Measurements from ENCODE around the gene ATCAY. TPM values are rescaled to one million over a fixed set of nuclear protein-coding genes. Genes with fewer than 3 reads are reported as not detected.
A peak's percentile ranks its signal among the peaks of the same experiment; 100 is the strongest.

Gene ATCAY
- total and polyA plus RNA-seq, 8 donors, result 0.04 to 0.70 (median 0.27) TPM

GRCh38 chr19:3919793-3920192 is 39.3 kb downstream of the ATCAY start:
- intact Hi-C loops (cut with DNase I), result no loop called here
- no peak for TF ChIP-seq CTCF (IDR thresholded peaks at IDR 0.05)
- FAIRE-seq, result no peak
- no peak for DNase-seq
- ATAC-seq, result no peak
- Histone ChIP-seq H3K4me3 (no peak overlapping the region), H3K36me3 (no peaks in the 10 kb centered on the region), H3K9me3 (no peaks in the 10 kb centered on the region), H3K4me1 (no peaks in the 10 kb centered on the region), H3K27ac (no peak overlapping the region), H3K27me3 (no peaks in the 10 kb centered on the region)
- WGBS, 2 donors, result 88 to 92% methylated on average over 8 of the region's 8 CpGs

GRCh38 chr19:3923096-3923758 is 42.7 kb downstream of the ATCAY start:
- no peaks in the 10 kb centered on the region for H3K9me3 ChIP-seq
- FAIRE-seq, result no peak
- H3K4me3 ChIP-seq, result no peak overlapping the region
- ATAC-seq, result no peak
- intact Hi-C loops (cut with DNase I), result no loop called here
- no peak overlapping the region for H3K27ac ChIP-seq
- no peaks in the 10 kb centered on the region for H3K27me3 ChIP-seq
- no peaks in the 10 kb centered on the region for H3K36me3 ChIP-seq
- H3K4me1 ChIP-seq, result no peaks in the 10 kb centered on the region
- no peak for TF ChIP-seq CTCF (IDR thresholded peaks at IDR 0.05)
- DNase-seq, result no peak

GRCh38 chr19:3923912-3924311 is 43.4 kb downstream of the ATCAY start:
- ATAC-seq (no peak), DNase-seq (no peak), FAIRE-seq (no peak)
- Histone ChIP-seq H3K27me3 (no peaks in the 10 kb centered on the region), H3K36me3 (no peaks in the 10 kb centered on the region), H3K27ac (no peak overlapping the region), H3K4me1 (no peaks in the 10 kb centered on the region), H3K9me3 (no peaks in the 10 kb centered on the region), H3K4me3 (no peak overlapping the region)
- no peak for TF ChIP-seq CTCF (IDR thresholded peaks at IDR 0.05)
- intact Hi-C loops (cut with DNase I), result no loop called here
- 68 to 84% methylated on average over 1 of the region's 1 CpG for WGBS, 2 donors

- no peak overlapping the region for H3K4me3 ChIP-seq
- H3K27me3 ChIP-seq, result peaks cover 0 to 3% (median 0%) of the 10 kb centered on the region in 4 donors
- TF ChIP-seq CTCF (IDR thresholded peaks at IDR 0.05), result no peak
- peaks cover 0 to 3% (median 0%) of the 10 kb centered on the region in 3 donors for H3K4me1 ChIP-seq
- H3K27ac ChIP-seq, result no peak overlapping the region
- ATAC-seq (peak; percentile 54 to 97 (median 74)), DNase-seq (peak in 4 of 6 donors; percentile 28 to 71 (median 69)), FAIRE-seq (no peak)
- H3K36me3 ChIP-seq, result no peaks in the 10 kb centered on the region
- no peaks in the 10 kb centered on the region for H3K9me3 ChIP-seq
- WGBS, 2 donors, result 33 to 41% methylated on average over 8 of the region's 8 CpGs
- intact Hi-C loops (cut with DNase I), result no loop called here
Observed at GRCh38 chr19:3931041-3931440, 50.6 kb downstream of the ATCAY start.
